B cell (primary cell): ENCODE measurements around the gene EGLN1. TPM values are rescaled to one million over a fixed set of nuclear protein-coding genes. Genes with fewer than 3 reads are reported as not detected.

Experiments
- ATAC-seq: fragments of 200-7000 bp; cut with Tn5 transposase; one replicate; pipeline ENCODE4 v1.10.0; 2021; ENCODE audit warnings: low read depth, mild to moderate bottlenecking, moderate number of reproducible peaks, moderate library complexity
- CTCF ChIA-PET: fragments of 350-600 bp; sonication (Branson Sonifier 250); formaldehyde crosslinking; loops from one replicate; lab custom pipeline; 2021; ENCODE audit warnings: antibody characterized with exemption, inconsistent platforms; lab: Charles Lee
- POLR2A ChIA-PET: fragments of 350-600 bp; sonication (Branson Sonifier 250); formaldehyde crosslinking; loops from one replicate; lab custom pipeline; 2021; ENCODE audit warnings: antibody characterized with exemption; lab: Charles Lee
- DNase-seq: peaks from one replicate; pipeline ENCODE4 v3.0.0; 2013
- H2AFZ ChIP-seq: 2 replicates; pipeline ENCODE4 v1.6.1; 2012; ENCODE audit warnings: mild to moderate bottlenecking, low read depth, low read length; ENCODE audit not compliant: insufficient read depth, poor library complexity, severe bottlenecking
- H3K27ac ChIP-seq, 2 donors: 1 replicate in 1 of 2; 2 replicates in 1 of 2; pipeline ENCODE4 v1.5.1; 2012 to 2013; ENCODE audit warnings: low read length in 2 of 2, mild to moderate bottlenecking in 2 of 2, moderate library complexity in 1 of 2
- H3K27me3 ChIP-seq, 4 experiments: fragments of 200-600 bp in 1 of 4; sonication (generic) in 1 of 4; replicated peaks in 1 of 4; 1 replicate in 2 of 4; 2 replicates in 2 of 4; pipeline versions ENCODE4 v1.6.1 to v1.7.0; 2013 to 2016; ENCODE audit warnings: low read length in 3 of 4, mild to moderate bottlenecking in 2 of 4, mixed read lengths in 1 of 4, moderate library complexity in 1 of 4; ENCODE audit not compliant: insufficient read depth in 4 of 4, control insufficient read depth in 3 of 4; ENCODE audit errors: control extremely low read depth in 1 of 4
- H3K36me3 ChIP-seq, 2 experiments: replicated peaks in 1 of 2; 1 replicate in 1 of 2; 2 replicates in 1 of 2; pipeline versions ENCODE4 v1.6.1 to v1.7.1; 2013; ENCODE audit warnings: low read length in 1 of 2; ENCODE audit not compliant: insufficient read depth in 2 of 2, control insufficient read depth in 1 of 2; ENCODE audit errors: control extremely low read depth in 1 of 2, extremely low read depth in 1 of 2
- H3K4me1 ChIP-seq, 2 donors: fragments of 200-600 bp in 1 of 2; sonication (generic) in 1 of 2; 1 replicate in 1 of 2; 2 replicates in 1 of 2; pipeline versions ENCODE4 v1.5.1 to v1.6.1; 2013 to 2017; ENCODE audit warnings: low read length in 2 of 2; ENCODE audit not compliant: control insufficient read depth in 2 of 2, insufficient read depth in 2 of 2
- H3K4me2 ChIP-seq: replicated peaks from 2 replicates; pipeline ENCODE3; 2012; ENCODE audit warnings: mild to moderate bottlenecking, low read depth, low read length; ENCODE audit not compliant: poor library complexity, severe bottlenecking
- H3K4me3 ChIP-seq, 5 experiments: fragments of 200-600 bp in 1 of 5; sonication (generic) in 1 of 5; 1 replicate in 3 of 5; 2 replicates in 2 of 5; pipeline versions ENCODE4 v1.5.1 to v1.7.0; 2011 to 2016; ENCODE audit warnings: low read length in 4 of 5, mild to moderate bottlenecking in 4 of 5, low read depth in 2 of 5, control low read depth in 1 of 5, moderate library complexity in 1 of 5; ENCODE audit not compliant: insufficient read depth in 1 of 5; ENCODE audit errors: control extremely low read depth in 1 of 5, extremely low read depth in 1 of 5
- H3K79me2 ChIP-seq: fragments of 200-600 bp; sonication (generic); one replicate; pipeline ENCODE4 v1.6.0; 2016; ENCODE audit warnings: low read length; ENCODE audit not compliant: control insufficient read depth, insufficient read depth
- H3K9ac ChIP-seq: fragments of 200-600 bp; sonication (generic); 2 replicates; pipeline ENCODE4 v1.6.1; 2017; ENCODE audit warnings: mild to moderate bottlenecking, low read length, moderate library complexity
- H3K9me3 ChIP-seq, 3 donors: one replicate each; pipeline versions ENCODE4 v1.6.1 to v1.7.1; 2013; ENCODE audit warnings: low read length in 2 of 3; ENCODE audit not compliant: control insufficient read depth in 2 of 3, insufficient read depth in 1 of 3; ENCODE audit errors: control extremely low read depth in 1 of 3
- H4K20me1 ChIP-seq: 2 replicates; pipeline ENCODE4 v1.6.0; 2012; ENCODE audit warnings: mild to moderate bottlenecking, low read length; ENCODE audit not compliant: insufficient read depth, control insufficient read depth, poor library complexity, severe bottlenecking
- H3K27ac Mint-ChIP-seq: one replicate; pipeline ENCODE4 v1.8.0; 2021; ENCODE audit warnings: mixed read lengths
- H3K27me3 Mint-ChIP-seq: one replicate; pipeline ENCODE4 v1.8.0; 2021; ENCODE audit warnings: mixed read lengths
- H3K4me1 Mint-ChIP-seq: one replicate; pipeline ENCODE4 v1.8.0; 2021; ENCODE audit warnings: mixed read lengths
- H3K4me3 Mint-ChIP-seq: one replicate; pipeline ENCODE4 v1.8.0; 2021; ENCODE audit warnings: mixed read lengths
- H3K9me3 Mint-ChIP-seq: one replicate; pipeline ENCODE4 v1.8.0; 2022; ENCODE audit warnings: mixed read lengths; ENCODE audit not compliant: insufficient read depth
- CTCF ChIP-seq: fragments of 200-600 bp; IDR thresholded peaks from one replicate; pipeline ENCODE4 v1.8.0; 2022; ENCODE audit warnings: antibody characterized with exemption, mild to moderate bottlenecking
- EZH2 ChIP-seq: IDR thresholded peaks from 2 replicates; pipeline ENCODE4 v1.6.1; 2012; ENCODE audit warnings: borderline replicate concordance, low read depth, mild to moderate bottlenecking, moderate library complexity, low read length; ENCODE audit not compliant: insufficient read depth, poor library complexity, severe bottlenecking
- WGBS: methylation state at CpG from one replicate; pipeline ENCODE4 v1.1.5; 2013; ENCODE audit warnings: missing lambda C conversion rate; ENCODE audit not compliant: insufficient coverage; 5-methylcytosine and 5-hydroxymethylcytosine counted together
- intact Hi-C: fragments of 100-400 bp; cut with micrococcal nuclease; formaldehyde crosslinking; loops from one replicate; pipeline ENCODE4 v1.10.0; 2022
- polyA plus RNA-seq: library from polyadenylated mRNA; depleted of rRNA; stranded (reverse); fragments of >200 nt; gene quantifications from 2 replicates; pipeline ENCODE4 v1.2.3, GENCODE V29; 2012
- total RNA-seq, 2 donors: library from RNA; stranded (reverse); fragments of 120-200 nt in 1 of 2; gene quantifications; 1 replicate in 1 of 2; 2 replicates in 1 of 2; pipeline versions ENCODE4 v1.2.3 to v1.2.4, GENCODE V29; 2013 to 2022

Gene EGLN1
- total and polyA plus RNA-seq, 2 donors (not counting 1 experiment from before 2014, with no cell fraction given): 7.5 to 18.5 TPM

- H4K20me1 ChIP-seq: peaks cover 1% of the 10 kb centered on the region
- no peak overlapping the region for H2AFZ ChIP-seq
- peaks cover 4 to 28% of the 10 kb centered on the region in 2 experiments for H3K36me3 ChIP-seq
- H3K27ac ChIP-seq: no peak overlapping the region
- intact Hi-C loops: no loop called here
- H3K79me2 ChIP-seq: no peaks in the 10 kb centered on the region
- H3K27ac Mint-ChIP-seq: no peak overlapping the region
- no peaks in the 10 kb centered on the region for H3K9me3 ChIP-seq
- ATAC-seq (no peak), DNase-seq (no peak)
- H3K9me3 Mint-ChIP-seq: no peaks in the 10 kb centered on the region
- no peak overlapping the region for H3K4me2 ChIP-seq
- H3K4me3 Mint-ChIP-seq: no peak overlapping the region
- 100% methylated on average over 2 of the region's 3 CpGs for WGBS
- no peak for TF ChIP-seq CTCF
- TF ChIP-seq EZH2: no peak
- H3K27me3 Mint-ChIP-seq: no peaks in the 10 kb centered on the region
- H3K4me3 ChIP-seq: no peak overlapping the region
- no peaks in the 10 kb centered on the region for H3K4me1 ChIP-seq
- ChIA-PET CTCF (interaction anchor here (1.1 kb wide), 1 partner anchor 234 kb away, joined by 4 read pairs; no protein-coding TSS in a partner anchor), POLR2A (no interaction called here)
- no peak overlapping the region for H3K9ac ChIP-seq
- no peaks in the 10 kb centered on the region for H3K27me3 ChIP-seq
- no peaks in the 10 kb centered on the region for H3K4me1 Mint-ChIP-seq
Measured at GRCh38 chr1:231369282-231369681, 52.8 kb downstream of the EGLN1 start.

GRCh38 chr1:231364192-231364591, 57.9 kb downstream of the EGLN1 start:
- no peaks in the 10 kb centered on the region for H3K9me3 Mint-ChIP-seq
- CTCF ChIA-PET: interaction anchor here (0.8 kb wide), 1 partner anchor 237 kb away, joined by 4 read pairs; no protein-coding TSS in a partner anchor

More at GRCh38 chr1:231364192-231364591, 57.9 kb downstream of the EGLN1 start:
- no peak overlapping the region for H3K27ac Mint-ChIP-seq
- Histone ChIP-seq H3K36me3 (peaks cover 0 to 17% of the 10 kb centered on the region in 2 experiments), H3K4me1 (no peaks in the 10 kb centered on the region), H2AFZ (no peak overlapping the region), H3K27ac (no peak overlapping the region), H3K9ac (no peak overlapping the region), H3K79me2 (no peaks in the 10 kb centered on the region), H3K27me3 (no peaks in the 10 kb centered on the region), H4K20me1 (no peaks in the 10 kb centered on the region), H3K4me2 (no peak overlapping the region), H3K9me3 (no peaks in the 10 kb centered on the region), H3K4me3 (no peak overlapping the region)
- H3K27me3 Mint-ChIP-seq: no peaks in the 10 kb centered on the region
- no peak overlapping the region for H3K4me3 Mint-ChIP-seq
- ATAC-seq (no peak), DNase-seq (no peak)
- no CpG with 5 or more reads among the region's 5 CpGs for WGBS
- intact Hi-C loops: no loop called here
- H3K4me1 Mint-ChIP-seq: no peaks in the 10 kb centered on the region
- no peak for TF ChIP-seq CTCF
- TF ChIP-seq EZH2: no peak
- POLR2A ChIA-PET: no interaction called here
